Natural killer cell treated with Interleukin-12 subunit alpha and Interleukin-12 subunit beta and Interleukin-15 and Interleukin-18, amount 100 ng/mL, for 72 hours (primary cell): ENCODE data around the gene SKOR2. TPM values are rescaled to one million over a fixed set of nuclear protein-coding genes. Genes with fewer than 3 reads are reported as not detected.

ENCODE experiments used
- ATAC-seq, 2 donors: fragments of 150-1000 bp; cut with Tn5 transposase in 1 of 2; sonication (Bioruptor Pico), chemical (Tn5 transposase) in 1 of 2; 2 replicates each; pipeline ENCODE4 v1.10.0; 2021
- DNase-seq: peaks from one replicate; pipeline ENCODE4 v3.0.0; 2022; ENCODE audit warnings: low spot score
- H3K27ac Mint-ChIP-seq, 2 donors: 1 replicate in 1 of 2; 2 replicates in 1 of 2; pipeline ENCODE4 v1.8.0; 2022; ENCODE audit warnings: mixed read lengths in 2 of 2, mild to moderate bottlenecking in 1 of 2, moderate library complexity in 1 of 2
- H3K27me3 Mint-ChIP-seq, 2 donors: 1 replicate in 1 of 2; 2 replicates in 1 of 2; pipeline ENCODE4 v1.8.0; 2022; ENCODE audit warnings: mixed read lengths in 2 of 2
- H3K36me3 Mint-ChIP-seq: one replicate; pipeline ENCODE4 v1.8.0; 2022; ENCODE audit warnings: mixed read lengths
- H3K4me1 Mint-ChIP-seq, 2 donors: 1 replicate in 1 of 2; 2 replicates in 1 of 2; pipeline ENCODE4 v1.8.0; 2022; ENCODE audit warnings: low read depth in 2 of 2, mixed read lengths in 2 of 2, mild to moderate bottlenecking in 1 of 2
- H3K4me3 Mint-ChIP-seq: one replicate; pipeline ENCODE4 v1.8.0; 2022; ENCODE audit warnings: mixed read lengths
- H3K9me3 Mint-ChIP-seq: 2 replicates; pipeline ENCODE4 v1.8.0; 2022; ENCODE audit warnings: mixed read lengths
- total RNA-seq, 2 donors: library from RNA; stranded (reverse); gene quantifications; one replicate each; pipeline ENCODE4 v1.2.3, GENCODE V29; 2022

Gene SKOR2, protein sequence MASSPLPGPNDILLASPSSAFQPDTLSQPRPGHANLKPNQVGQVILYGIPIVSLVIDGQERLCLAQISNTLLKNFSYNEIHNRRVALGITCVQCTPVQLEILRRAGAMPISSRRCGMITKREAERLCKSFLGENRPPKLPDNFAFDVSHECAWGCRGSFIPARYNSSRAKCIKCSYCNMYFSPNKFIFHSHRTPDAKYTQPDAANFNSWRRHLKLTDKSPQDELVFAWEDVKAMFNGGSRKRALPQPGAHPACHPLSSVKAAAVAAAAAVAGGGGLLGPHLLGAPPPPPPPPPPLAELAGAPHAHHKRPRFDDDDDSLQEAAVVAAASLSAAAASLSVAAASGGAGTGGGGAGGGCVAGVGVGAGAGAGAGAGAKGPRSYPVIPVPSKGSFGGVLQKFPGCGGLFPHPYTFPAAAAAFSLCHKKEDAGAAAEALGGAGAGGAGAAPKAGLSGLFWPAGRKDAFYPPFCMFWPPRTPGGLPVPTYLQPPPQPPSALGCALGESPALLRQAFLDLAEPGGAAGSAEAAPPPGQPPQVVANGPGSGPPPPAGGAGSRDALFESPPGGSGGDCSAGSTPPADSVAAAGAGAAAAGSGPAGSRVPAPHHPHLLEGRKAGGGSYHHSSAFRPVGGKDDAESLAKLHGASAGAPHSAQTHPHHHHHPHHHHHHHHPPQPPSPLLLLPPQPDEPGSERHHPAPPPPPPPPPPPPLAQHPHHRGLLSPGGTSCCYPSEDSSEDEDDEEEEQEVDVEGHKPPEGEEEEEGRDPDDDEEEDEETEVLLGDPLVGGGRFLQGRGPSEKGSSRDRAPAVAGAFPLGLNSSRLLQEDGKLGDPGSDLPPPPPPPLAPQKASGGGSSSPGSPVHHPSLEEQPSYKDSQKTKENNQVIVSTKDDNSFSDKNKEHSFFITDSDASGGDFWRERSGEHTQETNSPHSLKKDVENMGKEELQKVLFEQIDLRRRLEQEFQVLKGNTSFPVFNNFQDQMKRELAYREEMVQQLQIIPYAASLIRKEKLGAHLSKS
- total RNA-seq, result not detected

DNA sequence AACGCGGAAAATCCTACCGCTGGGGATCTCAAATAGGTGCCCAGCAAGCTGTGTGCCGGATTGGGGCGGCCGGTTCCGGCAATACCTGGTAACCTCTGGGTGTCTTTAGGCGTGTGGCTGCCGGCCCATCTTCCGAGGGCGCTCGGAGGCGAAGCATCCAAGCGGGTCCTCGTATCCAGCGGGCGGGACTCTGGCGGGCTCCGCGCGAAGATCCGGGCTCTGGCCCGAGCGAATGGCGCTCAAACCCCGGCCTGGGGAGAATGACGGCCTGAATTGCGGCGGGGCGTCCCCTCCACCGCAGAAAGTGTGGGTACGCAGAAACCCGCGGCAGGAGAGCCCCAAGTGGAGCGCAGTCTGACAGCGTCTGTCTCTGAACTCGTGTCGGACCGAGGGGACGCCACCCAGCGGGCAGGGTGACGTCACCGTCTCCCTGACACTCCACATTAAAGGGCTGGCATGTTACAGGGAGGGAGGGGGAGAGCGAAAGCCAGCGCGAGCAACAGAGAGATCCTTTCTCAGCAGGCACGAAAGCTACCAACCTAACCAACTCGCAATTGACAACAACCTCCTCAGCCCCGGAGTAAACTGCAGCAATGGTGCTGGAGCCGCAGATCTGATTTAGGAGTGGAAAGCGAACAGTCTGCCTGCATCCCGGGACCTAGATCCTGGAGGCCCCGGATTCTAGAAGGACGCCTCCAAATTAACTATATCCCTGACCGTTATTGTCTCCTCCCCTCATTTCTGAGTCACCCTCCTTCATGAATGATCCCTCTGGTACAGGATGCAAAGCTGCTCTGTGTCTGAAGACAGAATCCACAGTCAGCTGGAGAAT, at the start of gene SKOR2:
TSS of gene SKOR2 (minus strand) at position 372 of the 832 bp plus-strand sequence. CDS start 2,477 bp downstream, outside the sequence.
- peaks cover 51 to 68% of the 10 kb centered on the region in 2 donors for H3K27me3 Mint-ChIP-seq
- H3K4me3 Mint-ChIP-seq, result no peak within 1 kb of the TSS
- no peak within 1 kb of the TSS for H3K27ac Mint-ChIP-seq
- no peaks in the 10 kb centered on the region for H3K4me1 Mint-ChIP-seq
- H3K36me3 Mint-ChIP-seq, result no peaks in the 10 kb centered on the region
- ATAC-seq (no peak), DNase-seq (no peak)
- peaks cover 4% of the 10 kb centered on the region for H3K9me3 Mint-ChIP-seq

DNA sequence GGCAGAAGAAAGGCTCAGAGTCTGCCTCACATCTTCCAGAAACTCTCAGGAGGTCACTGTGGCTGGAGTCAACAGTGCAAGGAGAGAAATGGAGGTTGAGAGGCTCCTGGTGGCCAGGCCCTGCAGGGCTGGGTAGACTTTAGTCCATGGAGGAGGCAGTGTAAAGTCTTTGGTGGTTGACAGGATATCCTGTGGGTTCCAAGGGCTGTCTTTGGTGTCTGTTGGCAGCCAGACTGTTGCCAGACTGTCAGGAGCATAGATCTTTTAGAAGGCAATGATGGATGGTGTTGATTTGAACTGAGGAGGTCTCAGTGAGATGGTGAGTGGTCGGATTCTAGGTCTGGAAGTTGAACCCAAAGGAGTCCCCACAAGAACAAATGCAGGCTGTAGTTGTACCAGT, 45.0 kb upstream of the SKOR2 start:
- Mint-ChIP-seq H3K36me3 (peaks cover 4% of the 10 kb centered on the region), H3K9me3 (peaks cover 3% of the 10 kb centered on the region), H3K27me3 (peaks cover 2 to 43% of the 10 kb centered on the region in 2 donors), H3K27ac (no peak overlapping the region), H3K4me3 (no peak overlapping the region), H3K4me1 (no peaks in the 10 kb centered on the region)
- DNase-seq, result no peak
- ATAC-seq, result no peak

DNA sequence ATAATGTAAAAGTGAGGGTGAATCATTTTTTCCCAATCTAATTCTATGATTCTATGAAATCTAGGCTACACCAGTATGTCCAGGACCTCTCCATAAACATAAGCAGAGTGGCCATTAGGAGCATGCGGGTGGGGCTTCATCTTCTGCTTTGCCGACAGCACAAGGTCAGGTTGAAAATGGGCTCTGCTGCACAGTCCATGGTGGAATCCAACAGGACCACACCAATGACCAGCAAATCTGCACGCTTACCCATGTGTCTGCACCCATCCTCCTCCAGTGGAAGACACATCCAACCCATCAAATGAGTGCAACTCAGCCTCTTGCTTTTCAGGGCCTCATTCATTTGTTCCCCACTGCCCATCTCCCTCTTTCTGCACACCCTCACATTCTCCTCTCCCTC, 43.3 kb upstream of the SKOR2 start:
- no peaks in the 10 kb centered on the region for H3K4me1 Mint-ChIP-seq
- DNase-seq, result no peak
- no peak overlapping the region for H3K27ac Mint-ChIP-seq
- H3K36me3 Mint-ChIP-seq, result peaks cover 4% of the 10 kb centered on the region
- no peak for ATAC-seq
- peaks cover 3% of the 10 kb centered on the region for H3K9me3 Mint-ChIP-seq
- peaks cover 9 to 48% of the 10 kb centered on the region in 2 donors for H3K27me3 Mint-ChIP-seq
- H3K4me3 Mint-ChIP-seq, result no peak overlapping the region

DNA sequence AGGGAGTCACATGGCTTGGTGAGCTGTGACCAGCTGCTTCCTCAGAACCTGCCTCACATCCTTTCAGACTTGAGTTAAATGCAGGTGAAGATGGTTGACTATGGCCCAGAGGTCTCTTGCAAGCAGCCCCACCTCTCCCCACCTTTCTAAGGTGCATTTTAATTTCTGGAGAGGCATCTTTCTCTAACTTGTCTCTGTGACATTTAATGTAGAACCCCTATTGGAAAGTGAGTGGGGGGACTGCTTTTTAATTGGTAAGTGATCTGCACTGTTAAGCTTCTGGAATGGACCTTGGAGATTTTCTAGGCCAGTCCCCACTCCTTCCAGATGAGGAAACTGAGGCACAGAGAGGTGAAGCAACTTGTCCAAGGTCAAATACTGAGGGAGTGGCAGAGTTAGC, 37.3 kb upstream of the SKOR2 start:
- Mint-ChIP-seq H3K4me3 (no peak overlapping the region), H3K27me3 (peaks cover 15 to 37% of the 10 kb centered on the region in 2 donors), H3K4me1 (no peaks in the 10 kb centered on the region), H3K27ac (no peak overlapping the region), H3K36me3 (no peaks in the 10 kb centered on the region), H3K9me3 (no peaks in the 10 kb centered on the region)
- DNase-seq (no peak), ATAC-seq (no peak)

DNA sequence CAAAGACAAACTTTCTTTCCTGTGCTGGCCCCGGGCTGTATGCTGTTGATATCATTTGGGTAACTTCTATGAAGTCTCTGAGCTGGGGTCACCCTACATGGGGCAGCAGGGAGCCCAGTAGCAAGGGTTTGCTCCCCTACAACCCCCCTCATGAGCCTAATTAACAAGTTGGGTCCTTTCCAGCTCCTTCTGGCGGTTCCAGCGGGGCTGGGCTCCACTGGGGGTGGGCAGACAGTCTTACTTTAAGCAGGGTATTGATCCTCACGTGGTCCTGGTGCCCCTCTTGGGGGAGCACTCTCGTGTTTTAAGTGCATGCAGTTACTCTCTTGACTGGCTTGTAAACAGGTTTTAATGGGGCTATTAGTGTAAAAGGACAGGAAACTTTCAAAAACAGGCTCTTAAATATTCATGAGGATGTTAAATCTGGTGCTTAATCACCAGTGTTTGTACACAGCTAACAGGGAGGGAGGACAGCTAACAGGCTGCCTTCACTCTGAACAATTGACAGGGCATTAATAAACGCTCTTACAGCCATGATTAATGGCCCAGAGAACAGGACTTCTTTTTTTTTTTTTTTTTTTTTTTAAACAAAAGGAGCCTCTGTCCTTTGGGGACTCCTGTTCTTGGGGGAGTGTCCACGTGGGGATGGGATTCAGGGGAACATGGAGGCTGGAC, 36.6 kb upstream of the SKOR2 start:
- ATAC-seq (no peak), DNase-seq (no peak)
- no peak overlapping the region for H3K27ac Mint-ChIP-seq
- H3K27me3 Mint-ChIP-seq, result peaks cover 20 to 44% of the 10 kb centered on the region in 2 donors
- H3K9me3 Mint-ChIP-seq, result peaks cover 4% of the 10 kb centered on the region
- H3K4me1 Mint-ChIP-seq, result no peaks in the 10 kb centered on the region
- no peak overlapping the region for H3K4me3 Mint-ChIP-seq
- no peaks in the 10 kb centered on the region for H3K36me3 Mint-ChIP-seq

DNA sequence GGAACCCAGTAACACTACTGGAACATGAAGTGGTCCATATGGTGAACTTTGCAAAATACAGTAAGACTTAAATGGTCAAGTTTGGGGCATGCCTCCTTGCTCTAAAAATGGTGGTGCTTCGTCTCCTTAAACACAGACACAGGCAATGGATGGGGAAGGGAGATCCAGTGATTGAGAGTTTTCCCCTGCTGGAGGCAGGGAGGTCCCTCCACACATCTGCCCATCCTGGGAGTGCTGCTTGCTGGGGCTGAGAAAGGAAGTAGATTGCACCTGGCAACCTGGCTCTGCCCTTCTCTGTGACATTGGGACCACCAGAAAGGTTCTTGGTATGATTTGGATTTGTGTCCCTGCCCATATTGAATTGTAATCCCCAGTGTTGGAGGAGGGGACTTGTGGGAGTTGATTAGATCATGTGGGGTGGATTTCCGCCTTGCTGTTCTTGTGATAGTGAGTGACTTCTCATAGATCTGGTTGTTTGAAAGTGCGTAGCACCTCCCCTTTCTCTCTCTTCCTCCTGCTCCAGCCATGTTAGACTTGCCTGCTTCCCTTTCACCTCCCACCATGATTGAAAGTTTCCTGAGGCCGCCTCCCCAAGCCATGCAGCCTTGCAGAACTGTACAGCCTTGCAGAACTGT, 35.4 kb upstream of the SKOR2 start:
- Mint-ChIP-seq H3K4me1 (no peaks in the 10 kb centered on the region), H3K27me3 (peaks cover 20 to 42% of the 10 kb centered on the region in 2 donors), H3K9me3 (peaks cover 4% of the 10 kb centered on the region), H3K4me3 (no peak overlapping the region), H3K27ac (no peak overlapping the region), H3K36me3 (no peaks in the 10 kb centered on the region)
- DNase-seq (no peak), ATAC-seq (no peak)

DNA sequence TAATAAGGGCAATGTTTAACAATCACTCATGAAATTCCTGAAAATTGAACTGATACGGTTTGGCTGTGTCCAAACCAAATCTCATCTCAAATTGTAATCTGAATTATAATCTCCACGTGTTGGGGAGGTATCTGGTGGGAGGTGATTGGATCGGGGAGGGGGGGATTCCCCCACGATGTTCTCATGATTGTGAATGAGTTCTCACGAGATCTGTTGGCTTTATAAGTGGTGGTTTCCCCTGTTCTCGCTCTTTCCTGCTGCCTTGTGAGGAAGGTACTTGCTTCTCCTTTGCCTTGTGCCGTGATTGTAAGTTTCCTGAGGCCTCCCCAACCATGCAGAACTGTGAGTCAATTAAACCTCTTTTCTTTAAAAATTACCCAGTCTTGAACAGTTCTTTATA, 34.0 kb upstream of the SKOR2 start:
- H3K4me3 Mint-ChIP-seq, result no peak overlapping the region
- no peak overlapping the region for H3K27ac Mint-ChIP-seq
- H3K27me3 Mint-ChIP-seq, result peaks cover 13 to 33% of the 10 kb centered on the region in 2 donors
- ATAC-seq, result no peak
- no peaks in the 10 kb centered on the region for H3K36me3 Mint-ChIP-seq
- no peak for DNase-seq
- H3K9me3 Mint-ChIP-seq, result peaks cover 4% of the 10 kb centered on the region
- no peaks in the 10 kb centered on the region for H3K4me1 Mint-ChIP-seq

DNA sequence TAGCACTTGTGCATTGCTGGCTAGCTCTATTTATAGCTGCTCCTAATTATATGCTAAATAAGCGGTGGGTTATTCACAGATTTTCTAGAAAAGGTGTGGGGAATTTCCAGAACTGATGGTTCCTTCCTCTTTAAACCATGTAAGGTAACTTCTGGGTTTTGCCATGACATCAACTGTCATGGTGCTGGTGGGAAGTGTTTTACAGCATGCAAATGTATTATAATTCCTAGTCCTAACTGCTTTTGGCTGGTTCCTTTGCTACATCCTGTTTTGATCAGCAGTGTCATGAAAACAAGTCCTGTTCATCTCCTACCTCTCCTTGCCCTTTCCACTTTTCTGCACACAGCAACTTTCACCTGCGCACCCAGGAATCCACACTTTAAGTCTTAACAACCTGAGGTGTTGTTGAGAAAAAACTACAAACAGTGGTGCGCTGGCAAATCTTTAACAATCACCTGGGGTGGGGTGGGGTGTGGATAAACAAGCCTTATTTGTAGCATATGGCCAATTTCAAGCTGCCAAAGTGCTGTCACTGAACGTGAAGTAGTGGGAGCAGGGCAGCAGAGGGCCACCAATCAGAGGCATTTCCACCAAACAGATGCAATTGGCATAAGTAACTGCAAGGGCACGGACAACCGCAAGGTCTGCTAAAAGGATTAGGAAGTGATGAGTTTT, 33.4 kb upstream of the SKOR2 start:
- ATAC-seq, result no peak

DNA sequence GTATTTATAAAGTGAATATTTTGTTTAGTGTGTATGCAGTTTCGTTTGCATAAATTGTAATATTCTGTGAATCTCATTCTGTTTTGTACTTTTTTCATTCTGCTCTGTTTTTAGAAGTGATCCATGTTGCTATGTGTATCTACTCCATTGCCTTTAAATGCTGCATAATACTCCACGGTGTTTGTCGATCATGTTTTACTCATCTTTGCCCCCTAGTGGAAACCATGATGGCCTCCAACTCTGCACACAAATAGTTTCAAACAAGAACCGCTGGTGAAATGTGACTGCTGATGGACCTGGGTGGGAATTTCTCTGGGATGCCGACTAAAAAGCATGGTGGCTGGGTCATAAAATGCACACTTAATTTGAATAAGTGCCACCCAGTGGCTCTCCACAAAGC, 32.0 kb upstream of the SKOR2 start:
- Mint-ChIP-seq H3K9me3 (peaks cover 4% of the 10 kb centered on the region), H3K4me3 (no peak overlapping the region)
- no peak for ATAC-seq

More for the DNA sequence above, 33.4 kb upstream of the SKOR2 start:
- H3K36me3 Mint-ChIP-seq, result no peaks in the 10 kb centered on the region
- peaks cover 4% of the 10 kb centered on the region for H3K9me3 Mint-ChIP-seq
- no peak overlapping the region for H3K27ac Mint-ChIP-seq
- DNase-seq, result no peak
- H3K4me1 Mint-ChIP-seq, result no peaks in the 10 kb centered on the region
- H3K27me3 Mint-ChIP-seq, result peaks cover 13 to 29% of the 10 kb centered on the region in 2 donors
- H3K4me3 Mint-ChIP-seq, result no peak overlapping the region

DNA sequence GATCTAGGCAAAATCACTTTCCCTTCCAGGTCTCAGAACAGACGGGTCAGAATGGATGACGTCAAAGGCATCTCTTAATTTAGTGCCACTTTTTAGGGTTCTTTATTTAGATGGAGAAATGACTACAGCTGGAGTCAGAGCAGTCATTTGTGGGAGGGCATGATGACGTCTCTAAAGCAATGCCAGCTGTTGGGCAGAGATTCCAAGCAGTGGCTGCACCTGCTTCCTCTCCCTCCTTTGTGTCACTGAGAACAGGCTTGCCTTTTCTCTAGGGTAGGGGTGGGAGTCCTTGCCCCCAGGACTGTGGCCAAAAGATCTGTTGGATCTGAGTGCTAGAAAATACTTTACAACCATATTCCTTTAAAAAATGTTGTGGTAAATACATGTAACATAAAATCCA, 28.7 kb upstream of the SKOR2 start:
- H3K9me3 Mint-ChIP-seq, result peaks cover 4% of the 10 kb centered on the region
- peaks cover 15 to 31% of the 10 kb centered on the region in 2 donors for H3K27me3 Mint-ChIP-seq
- H3K4me3 Mint-ChIP-seq, result no peak overlapping the region
- no peaks in the 10 kb centered on the region for H3K4me1 Mint-ChIP-seq
- no peaks in the 10 kb centered on the region for H3K36me3 Mint-ChIP-seq
- no peak overlapping the region for H3K27ac Mint-ChIP-seq
- DNase-seq (no peak), ATAC-seq (no peak)

More for the DNA sequence above, 32.0 kb upstream of the SKOR2 start:
- DNase-seq, result no peak
- H3K27me3 Mint-ChIP-seq, result peaks cover 15 to 27% of the 10 kb centered on the region in 2 donors
- no peaks in the 10 kb centered on the region for H3K36me3 Mint-ChIP-seq
- H3K4me1 Mint-ChIP-seq, result no peaks in the 10 kb centered on the region
- H3K27ac Mint-ChIP-seq, result no peak overlapping the region

DNA sequence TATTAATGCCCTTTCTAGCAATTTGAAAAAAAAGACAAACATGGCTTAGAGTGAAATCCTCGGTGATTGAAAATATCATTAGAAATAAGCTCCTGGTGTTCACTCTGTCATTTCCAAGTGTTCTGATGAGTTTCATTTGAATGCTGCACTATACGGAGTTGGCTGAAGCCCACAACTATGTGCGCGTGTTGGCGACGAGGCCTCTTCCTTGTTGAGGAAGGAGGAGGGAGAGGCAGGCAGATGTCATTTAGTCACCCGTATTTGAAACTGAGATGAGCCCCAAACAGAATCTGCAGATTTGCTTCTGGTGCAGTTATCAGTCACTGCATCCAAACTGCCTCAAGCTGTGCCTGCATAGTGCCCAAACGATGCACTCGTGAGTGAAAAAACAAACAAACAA, 23.5 kb upstream of the SKOR2 start:
- ATAC-seq (no peak), DNase-seq (no peak)
- H3K27me3 Mint-ChIP-seq, result peaks cover 13 to 38% of the 10 kb centered on the region in 2 donors
- no peaks in the 10 kb centered on the region for H3K36me3 Mint-ChIP-seq
- no peaks in the 10 kb centered on the region for H3K4me1 Mint-ChIP-seq
- no peak overlapping the region for H3K27ac Mint-ChIP-seq
- H3K4me3 Mint-ChIP-seq, result no peak overlapping the region
- H3K9me3 Mint-ChIP-seq, result no peaks in the 10 kb centered on the region

DNA sequence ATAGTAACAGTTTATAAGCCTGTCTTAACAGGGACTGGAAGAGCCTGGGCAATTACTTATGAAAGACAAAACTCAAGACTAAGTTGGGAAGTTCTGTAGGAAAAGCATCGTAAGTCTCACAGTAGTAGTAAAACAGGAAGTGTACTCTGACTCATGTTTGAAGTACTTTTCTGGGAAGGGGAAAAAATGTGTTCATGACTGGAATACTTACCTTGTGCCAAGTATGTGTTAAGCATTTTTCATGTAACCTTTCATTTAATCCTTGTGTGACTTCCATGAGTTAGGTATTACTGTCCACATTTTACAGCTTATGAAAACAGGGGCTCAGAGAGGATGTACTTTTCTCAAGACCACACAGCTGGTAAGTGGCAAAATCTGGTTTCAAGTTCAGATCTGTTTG, 13.7 kb upstream of the SKOR2 start:
- Mint-ChIP-seq H3K9me3 (no peaks in the 10 kb centered on the region), H3K27me3 (peaks cover 32 to 49% of the 10 kb centered on the region in 2 donors)

More for the DNA sequence above, 13.7 kb upstream of the SKOR2 start:
- DNase-seq (no peak), ATAC-seq (no peak)
- no peak overlapping the region for H3K27ac Mint-ChIP-seq
- no peak overlapping the region for H3K4me3 Mint-ChIP-seq
- no peaks in the 10 kb centered on the region for H3K4me1 Mint-ChIP-seq
- H3K36me3 Mint-ChIP-seq, result peaks cover 4% of the 10 kb centered on the region
